Thyroid gland (tissue), 4 donors: ENCODE measurements around the gene COG7.

Source experiments
- POLR2A ChIP-seq, 2 donors: fragments of 450-650 bp; IDR thresholded peaks; one replicate each; pipeline ENCODE4 v1.6.1; 2017; ENCODE audit warnings: antibody characterized with exemption in 2 of 2, mild to moderate bottlenecking in 2 of 2, moderate library complexity in 1 of 2
- TF ChIP-seq, protein P1 (sequence below), 6 experiments: fragments of 200-600 bp in 3 of 6; fragments of 450-650 bp in 3 of 6; sonication (generic) in 3 of 6; IDR thresholded peaks; one replicate each; pipeline ENCODE4 v1.5.1; 2016 to 2019; ENCODE audit warnings: antibody characterized with exemption in 6 of 6, mild to moderate bottlenecking in 2 of 6, inconsistent platforms in 1 of 6, moderate library complexity in 1 of 6

DNA sequence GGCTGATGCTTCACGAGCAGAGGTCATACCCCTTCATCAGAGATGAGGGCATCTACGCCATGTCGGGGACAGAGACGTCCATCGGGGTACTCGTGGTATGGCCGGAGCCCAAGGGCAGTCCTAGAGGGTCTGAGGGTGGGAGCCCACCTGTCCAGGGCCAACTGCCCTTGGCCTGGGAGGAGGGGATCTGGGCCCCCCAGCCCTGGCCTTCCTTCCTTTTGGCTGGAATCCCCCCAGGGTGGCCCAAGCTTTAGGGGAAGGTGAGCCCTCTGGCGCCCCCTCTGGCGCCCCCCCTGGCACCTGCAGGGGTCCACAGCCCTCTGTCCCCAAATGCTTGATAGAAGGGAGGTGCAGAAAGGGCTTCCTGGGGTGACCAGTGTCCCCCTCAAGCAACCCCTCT is 81.6 kb downstream of the COG7 start:
- TF ChIP-seq, protein P1, sequence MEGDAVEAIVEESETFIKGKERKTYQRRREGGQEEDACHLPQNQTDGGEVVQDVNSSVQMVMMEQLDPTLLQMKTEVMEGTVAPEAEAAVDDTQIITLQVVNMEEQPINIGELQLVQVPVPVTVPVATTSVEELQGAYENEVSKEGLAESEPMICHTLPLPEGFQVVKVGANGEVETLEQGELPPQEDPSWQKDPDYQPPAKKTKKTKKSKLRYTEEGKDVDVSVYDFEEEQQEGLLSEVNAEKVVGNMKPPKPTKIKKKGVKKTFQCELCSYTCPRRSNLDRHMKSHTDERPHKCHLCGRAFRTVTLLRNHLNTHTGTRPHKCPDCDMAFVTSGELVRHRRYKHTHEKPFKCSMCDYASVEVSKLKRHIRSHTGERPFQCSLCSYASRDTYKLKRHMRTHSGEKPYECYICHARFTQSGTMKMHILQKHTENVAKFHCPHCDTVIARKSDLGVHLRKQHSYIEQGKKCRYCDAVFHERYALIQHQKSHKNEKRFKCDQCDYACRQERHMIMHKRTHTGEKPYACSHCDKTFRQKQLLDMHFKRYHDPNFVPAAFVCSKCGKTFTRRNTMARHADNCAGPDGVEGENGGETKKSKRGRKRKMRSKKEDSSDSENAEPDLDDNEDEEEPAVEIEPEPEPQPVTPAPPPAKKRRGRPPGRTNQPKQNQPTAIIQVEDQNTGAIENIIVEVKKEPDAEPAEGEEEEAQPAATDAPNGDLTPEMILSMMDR (IDR thresholded peaks at IDR 0.05), result no peak
- TF ChIP-seq POLR2A (IDR thresholded peaks at IDR 0.05), result no peak
